ENCODE results near the gene MAVS.

DNA sequence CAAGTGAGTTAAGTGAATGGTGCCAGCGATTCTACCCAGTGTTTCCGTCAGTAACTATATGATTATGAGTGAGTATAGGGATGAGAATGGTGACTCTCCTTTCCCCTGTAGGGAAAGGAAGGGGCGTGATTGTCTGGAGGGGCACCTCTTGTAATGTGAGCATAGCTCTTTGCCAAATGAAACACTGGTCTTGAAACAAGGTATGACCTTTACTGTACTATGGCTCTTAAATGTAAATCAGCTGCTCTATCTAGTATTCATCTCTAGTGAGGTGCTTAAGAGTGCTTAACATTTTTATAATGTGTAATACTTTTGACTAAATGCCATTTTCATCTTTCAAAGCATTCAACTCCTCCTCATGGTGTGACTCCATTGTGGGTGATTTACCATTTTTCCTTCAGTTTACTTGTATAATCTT lies 53.6 kb downstream of the MAVS start:
- TF ChIP-seq ZNF197 (CRISPR knock-in tag; IDR thresholded peaks at IDR 0.05; ENCODE audit: low read depth) (no peak), TAF1 (IDR thresholded peaks at IDR 0.05; ENCODE audit: control insufficient read depth, extremely low read depth, insufficient read depth, low read length, severe bottlenecking) (no peak), POLR2A (conservative IDR thresholded peaks at IDR 0.05) (no peak), GABPA (tag; conservative IDR thresholded peaks at IDR 0.05; ENCODE audit: low read depth) (no peak), POLR2AphosphoS5 (IDR thresholded peaks at IDR 0.05; ENCODE audit: control insufficient read depth, insufficient read depth, low read depth, low read length) (no peak), JUNB (CRISPR knock-in tag; conservative IDR thresholded peaks at IDR 0.05) (no peak), EP300 (IDR thresholded peaks at IDR 0.05; ENCODE audit: low read length) (no peak), MNT (conservative IDR thresholded peaks at IDR 0.05) (no peak), HBP1 (CRISPR knock-in tag; IDR thresholded peaks at IDR 0.05) (no peak), MAX (CRISPR knock-in tag; IDR thresholded peaks at IDR 0.05) (no peak), BRF1 (IDR thresholded peaks at IDR 0.05; ENCODE audit: borderline replicate concordance, extremely low read depth, insufficient read length) (no peak)
- TF ChIP-seq, protein P1, sequence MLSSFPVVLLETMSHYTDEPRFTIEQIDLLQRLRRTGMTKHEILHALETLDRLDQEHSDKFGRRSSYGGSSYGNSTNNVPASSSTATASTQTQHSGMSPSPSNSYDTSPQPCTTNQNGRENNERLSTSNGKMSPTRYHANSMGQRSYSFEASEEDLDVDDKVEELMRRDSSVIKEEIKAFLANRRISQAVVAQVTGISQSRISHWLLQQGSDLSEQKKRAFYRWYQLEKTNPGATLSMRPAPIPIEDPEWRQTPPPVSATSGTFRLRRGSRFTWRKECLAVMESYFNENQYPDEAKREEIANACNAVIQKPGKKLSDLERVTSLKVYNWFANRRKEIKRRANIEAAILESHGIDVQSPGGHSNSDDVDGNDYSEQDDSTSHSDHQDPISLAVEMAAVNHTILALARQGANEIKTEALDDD (IDR thresholded peaks at IDR 0.05), result no peak
